HG03432 (cell line): ENCODE measurements around the gene ADAMTS19.
A peak's percentile ranks its signal among the peaks of the same experiment; 100 is the strongest.

Experiments
- ATAC-seq: cut with Tn5 transposase; IDR thresholded peaks from one replicate; pipeline ENCODE4 v1.9.1; 2021; ENCODE audit warnings: mild to moderate bottlenecking, moderate library complexity; ENCODE audit not compliant: unreplicated experiment

ADAMTS19 gene

DNA sequence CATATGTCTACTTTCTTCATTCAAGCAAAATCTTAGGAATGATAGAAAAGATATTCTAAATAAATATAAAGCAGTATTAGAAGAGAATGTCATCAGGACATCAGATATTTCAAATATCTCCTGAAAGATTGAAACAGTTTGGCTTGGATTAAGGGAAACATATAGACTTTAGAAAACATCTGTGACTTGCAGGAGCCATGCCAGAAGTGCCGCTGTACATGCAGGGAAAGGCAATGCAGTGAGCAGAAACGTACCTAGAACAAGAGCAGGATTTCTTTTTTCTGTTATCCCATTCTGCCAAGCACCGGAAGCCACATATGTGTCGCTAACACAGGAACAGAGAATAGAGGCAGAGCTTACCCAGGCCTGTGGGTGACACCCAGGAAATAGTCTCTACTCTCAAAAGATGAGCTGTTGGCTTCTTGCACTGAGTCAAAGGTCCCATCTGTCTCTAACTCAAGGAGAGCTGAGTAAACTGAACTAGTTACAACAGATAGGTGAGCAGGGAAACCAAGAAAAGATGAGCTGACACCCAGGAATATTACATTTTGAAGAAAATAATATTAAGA, 5.8 kb downstream of the ADAMTS19 start:
- ATAC-seq = no peak

DNA sequence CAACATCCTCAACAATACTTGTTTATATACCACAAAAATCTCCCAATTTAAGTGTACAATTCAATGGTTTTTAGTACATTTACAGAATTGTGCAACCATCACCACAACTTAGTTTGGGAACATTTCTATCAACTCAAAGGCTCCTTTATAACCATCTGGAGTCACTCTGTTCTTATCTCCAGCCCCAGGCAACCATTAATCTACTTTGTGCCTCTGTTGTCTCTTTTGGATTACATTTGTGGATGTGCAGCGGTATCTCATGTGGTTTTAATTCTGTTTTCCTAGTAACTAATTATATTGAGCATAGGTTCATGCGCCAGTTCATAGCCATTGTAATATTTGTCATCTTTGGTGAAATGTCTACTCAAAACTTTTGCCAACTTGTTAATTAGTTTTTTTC, 14.4 kb downstream of the ADAMTS19 start:
- ATAC-seq = no peak

DNA sequence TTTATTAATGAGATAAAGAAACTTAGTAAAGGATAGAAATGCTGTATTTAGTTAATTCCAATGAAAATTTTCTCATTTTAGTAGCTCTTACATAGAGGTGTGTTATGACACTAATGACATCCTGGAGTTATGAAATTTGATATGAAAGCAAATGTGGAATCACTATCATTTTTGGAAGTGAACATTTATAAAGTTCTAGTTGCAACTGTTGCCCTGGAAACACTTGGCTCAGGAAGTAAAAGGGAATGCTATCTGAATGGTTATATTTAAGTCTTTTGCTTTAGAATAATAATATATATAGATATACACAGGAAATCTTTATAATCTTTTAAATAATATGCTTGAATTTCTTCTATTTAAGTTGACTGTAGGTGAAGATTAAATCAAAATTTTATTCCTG, 16.7 kb downstream of the ADAMTS19 start:
- ATAC-seq = no peak

DNA sequence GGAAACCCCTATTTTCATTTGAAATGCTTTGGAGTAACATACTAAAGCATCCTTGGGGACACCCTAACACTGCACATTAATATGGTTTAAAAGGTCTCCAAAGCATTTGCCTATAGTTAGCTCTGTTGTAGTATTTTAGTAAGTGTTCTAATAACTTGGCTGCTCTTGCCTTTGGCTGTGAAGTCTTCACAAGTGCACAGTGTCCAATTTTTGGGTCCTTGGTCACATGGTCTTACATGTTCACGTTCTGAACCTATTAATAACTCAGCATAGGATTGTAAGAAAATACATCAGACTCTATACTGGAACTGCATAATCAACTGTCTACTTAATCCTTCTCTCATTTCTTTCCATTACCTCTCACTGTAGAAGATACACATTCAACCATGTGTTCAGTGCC, 17.4 kb downstream of the ADAMTS19 start:
- no peak for ATAC-seq

DNA sequence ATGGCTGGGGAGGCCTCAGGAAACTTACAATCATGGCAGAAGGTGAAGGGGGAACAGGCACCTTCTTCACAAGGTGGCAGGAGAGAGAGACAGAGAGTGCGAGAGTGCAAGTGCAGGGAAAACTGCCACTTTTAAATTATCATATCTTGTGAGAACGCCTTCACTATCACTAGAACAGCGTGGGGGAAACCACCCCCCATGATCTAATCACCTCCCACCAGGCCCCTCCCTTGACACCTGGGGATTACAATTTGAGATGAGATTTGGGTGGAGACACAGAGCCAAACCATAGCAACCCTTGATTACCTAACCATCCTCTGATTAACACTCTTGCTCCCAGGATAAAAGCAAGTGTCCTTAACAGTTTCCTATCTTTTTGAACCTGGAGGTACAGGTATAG, 21.1 kb downstream of the ADAMTS19 start:
- no peak for ATAC-seq

DNA sequence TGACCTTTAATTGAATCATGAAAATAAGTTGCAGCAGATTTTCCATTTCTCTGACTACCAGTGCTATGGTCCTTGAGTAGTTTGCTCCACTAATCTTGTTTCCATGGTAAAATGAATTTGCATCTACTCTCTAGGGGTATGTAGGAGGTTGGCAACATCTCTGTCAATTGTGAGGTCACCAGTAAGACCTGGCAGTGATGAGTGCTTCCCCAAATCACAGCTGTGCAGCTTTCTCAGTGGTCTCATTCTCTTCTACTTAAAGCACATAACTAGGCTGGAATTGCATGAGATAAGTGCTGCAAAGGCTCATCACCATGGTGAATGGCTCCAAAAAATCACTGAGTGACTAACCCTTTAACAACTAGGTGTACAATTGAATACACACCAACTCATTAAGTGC, 36.3 kb downstream of the ADAMTS19 start:
- ATAC-seq = no peak

DNA sequence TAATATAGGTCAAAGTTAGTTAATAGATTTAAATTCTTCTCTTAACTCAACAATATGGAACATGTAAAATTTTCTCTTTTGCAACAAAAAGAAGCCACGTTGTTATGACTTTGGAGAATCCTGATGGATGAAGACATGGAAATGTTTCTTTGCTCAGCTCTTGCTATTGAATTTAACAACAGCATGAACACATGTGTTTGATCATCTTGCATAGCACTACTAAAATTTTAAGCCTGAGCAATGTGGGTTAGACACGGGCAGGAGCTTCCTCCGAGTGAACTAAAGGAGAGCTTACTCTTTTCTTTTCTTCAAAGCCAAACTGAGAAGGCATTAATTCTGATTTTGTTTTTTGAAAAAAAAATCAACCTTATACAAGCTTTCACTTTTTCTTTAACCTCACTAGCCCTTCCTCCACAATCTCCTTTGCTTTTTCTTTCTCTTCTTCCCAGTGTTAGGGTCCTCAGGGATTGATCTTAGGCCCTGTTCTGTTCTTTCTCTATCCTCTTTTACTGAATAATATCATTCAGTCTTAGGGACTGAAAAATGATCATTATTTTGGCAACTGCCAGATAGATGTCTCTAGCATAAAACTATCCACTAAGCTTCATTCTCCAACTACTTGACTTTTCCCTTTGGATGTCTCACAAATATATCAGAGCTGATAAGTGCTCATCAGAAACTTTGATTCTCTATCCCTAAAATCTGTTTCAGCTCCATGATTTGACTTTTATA, 36.9 kb downstream of the ADAMTS19 start:
- ATAC-seq = no peak

DNA sequence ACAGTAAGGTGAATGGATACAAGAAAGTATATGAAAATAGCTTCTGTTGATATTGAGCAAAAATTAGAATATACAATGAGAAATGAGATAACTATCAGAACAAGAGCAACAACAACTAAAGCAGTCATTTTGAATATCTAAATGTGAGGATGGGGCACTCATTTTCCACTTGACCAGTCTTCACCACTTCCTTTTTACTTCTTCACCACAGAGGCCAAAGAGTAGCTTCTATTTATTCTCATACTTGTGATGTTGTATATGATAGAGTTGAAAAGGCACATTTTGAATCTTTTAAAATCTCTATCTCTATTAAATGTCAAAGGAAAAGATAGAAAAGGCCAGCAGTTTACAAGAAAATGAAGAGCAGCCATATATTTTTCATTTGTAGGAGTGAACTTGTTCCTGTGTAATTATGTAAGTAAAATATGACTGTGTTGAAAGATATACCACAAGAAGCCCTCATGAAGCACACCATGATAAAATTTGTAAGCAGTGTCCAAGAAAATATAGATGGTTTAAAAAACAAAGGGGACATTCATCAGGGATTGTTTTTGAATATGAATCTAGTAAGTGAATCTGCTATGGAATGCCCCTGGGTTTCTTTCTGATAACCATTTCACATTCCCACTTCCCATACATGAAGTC, 39.2 kb downstream of the ADAMTS19 start:
- peak; percentile 90 for ATAC-seq

DNA sequence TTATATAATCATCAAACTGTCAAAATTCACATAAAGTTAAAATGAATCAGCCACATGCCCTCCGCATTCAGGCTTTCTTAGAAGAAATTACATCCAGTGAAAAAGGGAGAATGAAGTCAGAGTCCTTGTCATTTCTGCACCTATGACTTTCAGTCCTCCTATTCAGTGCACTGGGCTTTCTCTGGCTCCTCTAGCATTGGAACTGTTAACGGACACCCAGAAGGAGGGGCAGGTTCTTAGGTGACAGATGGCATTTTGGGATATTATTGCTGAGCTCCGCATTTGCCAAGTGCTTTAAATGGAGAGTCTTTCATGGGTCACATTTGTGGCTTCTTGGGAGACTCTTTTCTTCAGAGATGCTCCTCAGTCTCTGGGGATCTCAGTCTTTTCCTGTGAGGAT, 40.0 kb downstream of the ADAMTS19 start:
- ATAC-seq = no peak

DNA sequence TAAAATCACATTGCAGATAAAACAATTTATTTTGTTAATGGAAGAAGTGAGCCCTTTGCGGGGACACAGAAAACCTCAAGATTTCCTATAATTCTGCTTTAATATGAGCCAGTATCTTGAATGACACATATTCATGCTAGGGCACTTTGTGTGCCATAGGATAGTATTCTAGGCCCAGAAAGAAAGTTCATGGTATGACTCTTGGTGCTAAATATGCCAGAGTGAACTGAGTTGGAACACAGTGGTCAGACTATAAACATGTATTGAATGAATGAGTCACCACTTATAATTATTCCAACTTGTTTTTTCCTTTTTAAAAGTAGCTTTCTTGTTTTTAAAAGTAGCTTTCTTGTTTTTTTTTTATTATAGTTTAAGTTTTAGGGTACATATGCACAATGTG, 46.0 kb downstream of the ADAMTS19 start:
- no peak for ATAC-seq

DNA sequence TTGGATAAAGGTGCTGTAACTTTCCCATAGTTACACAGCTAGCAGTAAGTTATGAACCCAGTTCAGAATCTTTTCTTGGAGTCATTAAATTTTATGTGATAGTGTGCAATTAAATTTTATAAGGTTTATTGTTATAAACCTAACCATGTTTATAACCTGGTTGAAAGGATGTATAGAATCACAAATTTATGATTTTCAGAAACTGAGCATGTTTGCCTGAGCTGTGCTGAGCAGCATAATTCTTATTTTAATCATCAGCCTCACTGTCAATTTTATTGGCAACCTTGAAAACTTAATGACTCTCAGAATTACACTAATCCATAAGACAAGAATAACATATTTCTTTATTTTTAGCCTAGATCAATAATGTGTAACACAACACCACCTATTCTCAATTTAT, 46.9 kb downstream of the ADAMTS19 start:
- no peak for ATAC-seq

DNA sequence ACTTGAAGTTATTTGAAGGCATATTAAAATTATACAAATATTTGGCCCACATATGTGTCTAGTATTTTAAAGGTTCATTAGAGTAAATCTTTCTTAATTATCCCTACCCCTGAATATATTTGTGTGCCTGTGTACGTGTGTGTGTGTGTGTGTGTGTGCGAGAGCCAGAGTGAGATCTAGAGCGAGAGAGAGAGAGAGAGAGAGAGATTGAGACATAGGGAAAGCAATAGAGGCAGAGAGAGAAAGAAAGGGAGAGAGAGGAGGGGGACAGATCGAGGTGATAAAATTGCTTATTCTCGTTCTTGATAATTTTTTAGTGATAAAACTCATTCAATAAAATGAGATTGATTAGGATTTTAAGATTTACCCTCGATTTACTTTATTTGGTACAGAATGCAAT, 47.4 kb downstream of the ADAMTS19 start:
- ATAC-seq = no peak

DNA sequence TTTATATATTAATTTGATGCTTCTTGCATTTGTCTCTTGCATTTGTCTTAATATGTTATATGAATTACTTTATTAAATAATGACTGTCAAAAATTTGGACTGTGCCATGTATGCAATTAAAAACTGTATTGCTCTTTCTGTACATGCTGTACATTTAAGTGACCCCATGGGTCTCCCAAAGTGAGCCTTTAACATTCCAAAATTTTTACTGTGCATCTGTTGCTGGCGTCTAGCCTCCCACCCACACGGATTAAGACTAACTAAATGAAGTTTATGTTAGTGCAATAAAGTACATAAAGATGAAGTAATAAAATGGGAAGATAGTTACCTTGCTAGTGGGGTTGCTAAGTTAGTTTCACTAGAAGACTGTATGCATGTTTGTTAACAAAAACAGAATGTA, 48.5 kb downstream of the ADAMTS19 start:
- no peak for ATAC-seq

DNA sequence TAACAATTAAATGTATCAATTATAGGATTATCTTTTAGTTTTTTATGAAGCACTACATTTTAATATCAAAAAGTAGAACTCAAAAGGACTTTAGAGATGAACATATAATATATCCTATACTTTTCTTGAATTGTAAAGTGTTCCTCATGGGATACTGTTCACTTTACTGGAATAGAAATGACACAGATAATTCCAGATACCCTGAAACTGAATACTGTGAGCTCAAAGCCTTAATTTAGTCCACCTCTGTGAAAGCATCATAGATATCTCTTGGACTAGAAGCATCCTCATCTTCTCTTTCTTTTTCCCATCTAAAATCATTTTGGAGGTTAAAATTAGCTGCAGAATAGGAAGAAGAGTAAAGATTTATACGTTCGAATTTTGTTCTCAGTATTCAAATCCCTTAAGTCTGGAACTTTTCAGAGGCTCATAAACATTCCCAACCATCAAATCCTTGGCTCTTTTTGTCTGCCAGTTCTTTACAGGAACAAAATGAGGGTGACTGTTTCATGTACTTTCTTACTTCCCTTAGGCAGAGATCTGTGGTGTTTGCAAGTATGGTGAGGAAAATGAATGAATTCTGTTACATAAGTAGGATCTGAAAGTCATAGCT, 49.4 kb downstream of the ADAMTS19 start:
- ATAC-seq = no peak

DNA sequence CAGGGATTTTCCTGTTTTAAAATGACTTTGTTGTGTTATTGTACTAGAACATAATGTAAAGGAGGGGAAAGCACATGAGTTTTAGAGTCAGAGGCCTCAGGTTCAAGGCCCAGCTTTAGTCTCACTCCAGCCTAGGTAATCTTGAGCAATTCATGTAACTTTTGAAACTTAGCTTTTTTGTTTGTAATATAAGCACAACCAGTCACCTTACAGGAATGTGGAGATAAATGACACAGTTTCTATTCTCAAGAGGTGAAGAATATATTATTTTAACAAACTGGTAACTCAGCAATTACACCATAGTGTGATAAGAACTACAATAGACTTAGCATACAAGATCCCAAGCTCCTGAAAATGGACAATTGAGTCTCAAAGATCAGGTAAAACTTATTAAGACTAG, 51.2 kb downstream of the ADAMTS19 start:
- ATAC-seq = no peak

DNA sequence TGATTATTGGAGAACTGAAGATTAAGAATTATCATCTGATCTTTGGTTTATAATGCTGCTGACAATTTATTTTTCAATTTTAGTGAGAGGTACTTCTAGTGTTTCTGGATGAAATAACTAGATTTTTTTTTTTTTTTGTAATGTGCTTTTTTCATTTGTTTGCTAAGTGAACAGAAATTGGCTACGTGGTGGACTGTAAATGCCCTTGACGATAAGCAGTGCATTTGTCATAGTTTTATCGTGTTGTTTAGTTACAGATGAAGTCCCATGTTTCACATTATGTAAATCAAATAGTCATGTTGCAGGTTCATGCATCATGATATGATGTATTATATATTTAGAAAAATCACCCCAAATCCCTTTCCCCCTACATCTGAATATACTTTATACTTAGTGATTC, 81.0 kb downstream of the ADAMTS19 start:
- ATAC-seq = no peak

DNA sequence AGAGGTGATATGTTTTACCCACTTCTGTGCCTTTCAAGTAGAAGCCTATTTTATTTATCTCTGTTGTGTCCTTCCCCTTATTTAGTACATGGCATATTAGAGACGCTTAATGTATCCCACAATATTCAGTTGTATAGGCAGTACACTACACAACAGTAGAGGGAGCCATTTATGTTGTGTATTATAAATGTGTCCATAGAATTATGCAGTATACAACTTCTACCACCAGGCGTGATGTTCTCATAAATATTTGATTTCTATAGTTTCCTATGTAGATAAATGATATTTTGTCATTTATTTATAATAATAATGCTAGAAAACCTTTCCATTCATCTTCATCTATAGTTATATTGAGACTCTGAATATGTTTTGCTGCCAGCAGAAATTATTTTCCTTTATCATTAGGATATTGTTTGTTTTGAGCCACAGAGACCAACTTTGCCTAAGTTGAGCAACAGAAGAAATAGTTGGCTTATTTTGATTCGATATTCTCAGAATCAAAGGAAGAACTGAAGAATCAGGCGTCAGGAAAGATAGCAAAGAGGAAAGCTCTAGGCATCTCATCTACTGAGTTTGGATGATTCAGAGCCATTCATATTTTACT, 81.7 kb downstream of the ADAMTS19 start:
- peak; percentile 79 for ATAC-seq

DNA sequence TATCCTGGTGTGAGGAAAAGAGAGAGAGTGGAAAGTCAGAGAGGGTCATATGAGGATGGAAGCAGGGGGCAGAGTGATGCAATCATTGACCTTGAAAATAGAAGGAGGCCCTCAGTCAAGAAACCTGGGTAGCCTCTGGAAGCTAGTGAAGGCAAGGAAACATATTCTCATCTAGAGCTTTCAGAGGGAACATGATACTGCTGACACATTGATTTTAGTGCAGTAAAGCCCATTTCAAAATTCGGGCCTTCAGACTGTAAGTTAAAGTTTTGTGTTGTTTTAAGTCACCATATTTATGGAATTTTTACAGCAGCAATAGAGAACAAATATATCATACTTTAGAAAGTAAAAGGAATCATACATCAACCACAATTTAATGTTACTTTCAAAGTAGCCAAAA, 87.0 kb downstream of the ADAMTS19 start:
- no peak for ATAC-seq

DNA sequence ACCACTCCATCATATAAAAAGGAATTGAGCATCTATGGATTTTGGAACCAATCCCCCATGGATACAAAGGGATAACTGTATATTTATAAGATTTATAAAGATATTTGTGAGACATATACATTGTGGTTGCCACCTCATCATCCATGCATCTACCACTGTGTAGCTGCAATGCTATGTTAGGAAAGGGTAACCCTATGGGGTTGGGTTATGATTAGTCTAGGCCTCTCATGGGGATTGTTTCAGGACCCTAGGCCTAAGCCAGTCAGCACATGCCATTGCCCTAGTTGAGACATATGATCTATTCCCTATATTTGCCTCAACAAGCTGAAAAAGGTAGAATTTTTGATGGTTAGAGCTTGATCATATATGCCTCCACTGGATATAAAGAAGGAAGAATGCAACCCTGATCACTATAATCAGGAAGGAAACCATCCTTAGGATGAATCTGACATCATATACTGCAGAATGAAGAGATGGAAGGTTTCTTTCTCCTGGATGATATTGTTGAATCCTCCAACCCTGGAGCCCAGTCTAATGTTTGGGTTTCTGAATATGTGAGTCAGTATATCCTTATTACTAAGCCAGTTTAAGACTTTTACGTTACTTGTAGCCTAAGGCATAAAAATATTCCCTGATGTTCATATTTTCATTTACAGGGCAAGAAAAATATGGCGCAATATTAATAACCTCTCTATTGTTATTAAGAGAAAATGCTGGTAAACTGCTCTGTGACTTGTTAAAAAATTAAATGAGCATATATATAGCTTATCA, 94.2 kb downstream of the ADAMTS19 start:
- no peak for ATAC-seq

DNA sequence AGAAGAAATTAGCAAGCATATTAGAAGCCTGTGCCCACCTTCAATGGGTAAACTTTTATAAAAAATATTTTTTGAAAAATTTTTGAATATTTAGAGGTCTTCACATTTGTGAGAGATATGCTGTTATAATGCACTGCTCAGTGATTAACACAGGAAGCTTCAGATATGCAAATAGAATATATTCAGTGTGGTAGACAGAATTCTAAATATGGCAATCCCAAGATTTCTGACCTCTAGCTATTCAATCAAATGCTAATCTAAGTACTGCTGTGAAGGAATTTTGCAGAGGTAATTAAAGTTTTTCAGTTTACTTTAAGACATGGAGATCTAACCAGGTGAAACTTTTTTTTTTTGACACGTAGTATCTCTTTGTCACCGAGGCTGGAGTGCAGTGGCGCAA, 103.5 kb downstream of the ADAMTS19 start:
- ATAC-seq = no peak

DNA sequence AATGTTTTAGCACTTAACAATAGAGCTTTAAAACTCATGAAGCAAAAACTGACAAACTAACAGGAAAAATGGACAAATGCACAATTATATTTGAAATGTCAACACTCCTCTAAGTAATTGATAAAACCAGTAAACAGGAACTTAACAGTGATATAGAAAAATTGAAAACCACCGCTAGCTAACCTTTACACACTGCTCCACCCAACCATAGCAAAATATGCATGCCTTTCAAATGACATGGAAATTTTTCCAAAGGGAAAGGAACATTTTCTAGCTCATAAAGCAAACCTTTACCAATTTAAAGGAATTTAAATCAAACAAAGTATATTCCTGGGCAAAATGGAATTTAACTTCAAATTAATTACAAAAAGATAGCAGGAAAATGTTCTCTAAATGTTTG, 109.2 kb downstream of the ADAMTS19 start:
- no peak for ATAC-seq
